Spleen (tissue), 11 donors: ENCODE measurements around the gene DGKB. TPM values are rescaled to one million over a fixed set of nuclear protein-coding genes. Genes with fewer than 3 reads are reported as not detected.

Source experiments
- DNase-seq: peaks from one replicate; pipeline ENCODE4 v3.0.0-alpha.2; 2020
- H3K27ac ChIP-seq, 8 donors: fragments of 200-600 bp; sonication (generic) in 7 of 8; 1 replicate in 4 of 8; 2 replicates in 4 of 8; pipeline versions ENCODE4 v1.5.0 to v1.8.0; 2016 to 2021; ENCODE audit warnings: inconsistent platforms in 4 of 8, mild to moderate bottlenecking in 4 of 8, moderate library complexity in 1 of 8
- H3K27me3 ChIP-seq, 7 donors: fragments of 200-600 bp; sonication (generic) in 6 of 7; replicated peaks in 1 of 7; 1 replicate in 4 of 7; 2 replicates in 3 of 7; pipeline versions ENCODE4 v1.5.0 to v1.8.0; 2016 to 2021; ENCODE audit warnings: inconsistent platforms in 3 of 7, mild to moderate bottlenecking in 1 of 7
- H3K36me3 ChIP-seq, 6 donors: fragments of 200-600 bp; sonication (generic) in 5 of 6; 1 replicate in 4 of 6; 2 replicates in 2 of 6; pipeline versions ENCODE4 v1.5.0 to v1.8.0; 2016 to 2021; ENCODE audit warnings: inconsistent platforms in 2 of 6
- H3K4me1 ChIP-seq, 6 donors: fragments of 200-600 bp; sonication (generic) in 5 of 6; 1 replicate in 3 of 6; 2 replicates in 3 of 6; pipeline versions ENCODE4 v1.5.0 to v1.8.0; 2016 to 2021; ENCODE audit warnings: inconsistent platforms in 3 of 6
- H3K4me3 ChIP-seq, 8 donors: fragments of 200-600 bp; sonication (generic) in 7 of 8; 1 replicate in 4 of 8; 2 replicates in 4 of 8; pipeline versions ENCODE4 v1.5.0 to v1.8.0; 2016 to 2021; ENCODE audit warnings: inconsistent platforms in 4 of 8, mild to moderate bottlenecking in 4 of 8, moderate library complexity in 2 of 8
- H3K9me3 ChIP-seq, 8 donors: fragments of 200-600 bp; sonication (generic) in 7 of 8; 1 replicate in 4 of 8; 2 replicates in 4 of 8; pipeline versions ENCODE4 v1.5.0 to v1.8.0; 2016 to 2021; ENCODE audit warnings: inconsistent platforms in 4 of 8
- CTCF ChIP-seq, 11 experiments: fragments of 200-600 bp in 7 of 11; fragments of 450-650 bp in 4 of 11; sonication (generic) in 4 of 11; IDR thresholded peaks in 8 of 11; conservative IDR thresholded peaks in 3 of 11; 1 replicate in 7 of 11; 2 replicates in 4 of 11; pipeline versions ENCODE4 v1.4.0 to v1.8.0; 2016 to 2021; ENCODE audit warnings: antibody characterized with exemption in 11 of 11, inconsistent platforms in 4 of 11, mild to moderate bottlenecking in 1 of 11
- POLR2A ChIP-seq, 3 donors: fragments of 450-650 bp; IDR thresholded peaks; one replicate each; pipeline ENCODE4 v1.5.1; 2017; ENCODE audit warnings: antibody characterized with exemption in 3 of 3, mild to moderate bottlenecking in 1 of 3
- POLR2AphosphoS5 ChIP-seq, 3 donors: sonication (generic); formaldehyde crosslinking; IDR thresholded peaks; one replicate each; pipeline ENCODE4 v1.5.1; 2017; ENCODE audit warnings: antibody characterized with exemption in 3 of 3
- WGBS, 5 donors: extraction: QIAGEN DNeasy Blood & Tissue Kit in 3 of 5; methylation state at CpG; one replicate each; pipeline versions ENCODE4 v1.1.5 to v1.1.7; 2013 to 2018; 5-methylcytosine and 5-hydroxymethylcytosine counted together
- intact Hi-C: fragments of 100-400 bp; cut with DNase I; formaldehyde crosslinking; loops from one replicate; pipeline ENCODE4 v1.15.0; 2023; ENCODE audit warnings: low total_unique reads
- polyA plus RNA-seq, 3 donors: library from polyadenylated mRNA; stranded (reverse); fragments of 200-250 nt; gene quantifications; one replicate each; pipeline ENCODE4 v1.2.1, GENCODE V29; 2013
- total RNA-seq, 7 donors: library from RNA; depleted of rRNA in 3 of 7; stranded (reverse); fragments of >200 nt in 3 of 7; fragmentation: NEBNext Ultra II Directional in 4 of 7; extraction: Animal tissue kit (Norgen Biotek cat#: 25700) in 4 of 7; gene quantifications; one replicate each; pipeline versions ENCODE4 v1.1.0 to v1.2.1, GENCODE V29; 2016 to 2021
- donor health status: healthy with polysubstance abuse.
- donor health status: DM: no; HTN: no; CAD: no; lungs with moderate emphysema.
- donor health status: DM: no; HTN: no; CAD: no.
- donor health status: Bipolar disorder and iron deficiency.
- donor health status: healthy.
- donor health status: DM: no; HTN: no; CAD: no.
- donor health status: DM: yes; HTN: yes; CAD: no.

The DGKB gene
- total and polyA plus RNA-seq, 10 donors = 0.02 to 0.26 (median 0.03) TPM; not detected in 6

- no peaks in the 10 kb centered on the region for H3K4me1 ChIP-seq
- no peaks in the 10 kb centered on the region for H3K9me3 ChIP-seq
- H3K4me3 ChIP-seq = no peak overlapping the region
- H3K36me3 ChIP-seq = no peaks in the 10 kb centered on the region
- no peak overlapping the region for H3K27ac ChIP-seq
- intact Hi-C loops = no loop called here
- no peak for TF ChIP-seq CTCF (IDR thresholded peaks at IDR 0.05 in 8 of 11, conservative IDR thresholded peaks at IDR 0.05 in 3 of 11)
- DNase-seq = no peak
- 42 to 59% (median 55%) methylated on average over 2 of the region's 2 CpGs for WGBS, 5 donors
- no peaks in the 10 kb centered on the region for H3K27me3 ChIP-seq
These were observed 483.0 kb downstream of the DGKB start for GRCh38 chr7:14419531-14419930.

- 23 to 55% (median 49%) methylated on average over 1 of the region's 1 CpG for WGBS, 5 donors
- Histone ChIP-seq H3K27ac (no peak overlapping the region), H3K4me1 (no peaks in the 10 kb centered on the region), H3K27me3 (no peaks in the 10 kb centered on the region), H3K9me3 (no peaks in the 10 kb centered on the region), H3K4me3 (no peak overlapping the region), H3K36me3 (no peaks in the 10 kb centered on the region)
- DNase-seq = no peak
- intact Hi-C loops = no loop called here
- TF ChIP-seq POLR2AphosphoS5 (IDR thresholded peaks at IDR 0.05) = no peak
- no peak for TF ChIP-seq POLR2A (IDR thresholded peaks at IDR 0.05)
- TF ChIP-seq CTCF (IDR thresholded peaks at IDR 0.05 in 8 of 11, conservative IDR thresholded peaks at IDR 0.05 in 3 of 11) = no peak
These were observed 483.9 kb downstream of the DGKB start for GRCh38 chr7:14418633-14419032.

GRCh38 chr7:14414274-14414986, 488.1 kb downstream of the DGKB start:
- no peaks in the 10 kb centered on the region for H3K36me3 ChIP-seq
- no peaks in the 10 kb centered on the region for H3K9me3 ChIP-seq

GRCh38 chr7:14407246-14408015, 495.1 kb downstream of the DGKB start:
- 55 to 64% (median 60%) methylated on average over 6 of the region's 6 CpGs for WGBS, 5 donors
- Histone ChIP-seq H3K27me3 (no peaks in the 10 kb centered on the region), H3K36me3 (no peaks in the 10 kb centered on the region), H3K4me3 (no peak overlapping the region), H3K9me3 (no peaks in the 10 kb centered on the region), H3K4me1 (no peaks in the 10 kb centered on the region), H3K27ac (no peak overlapping the region)
- intact Hi-C loops = no loop called here
- no peak for DNase-seq
- TF ChIP-seq POLR2A (IDR thresholded peaks at IDR 0.05) (no peak), POLR2AphosphoS5 (IDR thresholded peaks at IDR 0.05) (no peak), CTCF (IDR thresholded peaks at IDR 0.05 in 8 of 11, conservative IDR thresholded peaks at IDR 0.05 in 3 of 11) (no peak)

More at GRCh38 chr7:14414274-14414986, 488.1 kb downstream of the DGKB start:
- intact Hi-C loops = no loop called here
- Histone ChIP-seq H3K27me3 (no peaks in the 10 kb centered on the region), H3K4me3 (no peak overlapping the region), H3K4me1 (no peaks in the 10 kb centered on the region), H3K27ac (no peak overlapping the region)
- WGBS, 5 donors = 51 to 68% (median 61%) methylated on average over 3 of the region's 3 CpGs
- TF ChIP-seq POLR2AphosphoS5 (IDR thresholded peaks at IDR 0.05) = no peak
- DNase-seq = no peak
